Erythroblast (primary cell): ENCODE results near the gene OPRL1.

Experiments
- DNase-seq, 2 experiments: peaks; one replicate each; lab custom pipeline; 2025; lab: John Stamatoyannopoulos, UW
- GATA1 ChIP-seq: IDR thresholded peaks from 2 replicates; pipeline ENCODE4 v1.6.1; 2011; ENCODE audit warnings: low read depth, mild to moderate bottlenecking, control low read depth, low read length, moderate library complexity
- POLR2A ChIP-seq: IDR thresholded peaks from 2 replicates; pipeline ENCODE4 v1.6.1; 2011; ENCODE audit warnings: mild to moderate bottlenecking, low read length

OPRL1 gene

DNA sequence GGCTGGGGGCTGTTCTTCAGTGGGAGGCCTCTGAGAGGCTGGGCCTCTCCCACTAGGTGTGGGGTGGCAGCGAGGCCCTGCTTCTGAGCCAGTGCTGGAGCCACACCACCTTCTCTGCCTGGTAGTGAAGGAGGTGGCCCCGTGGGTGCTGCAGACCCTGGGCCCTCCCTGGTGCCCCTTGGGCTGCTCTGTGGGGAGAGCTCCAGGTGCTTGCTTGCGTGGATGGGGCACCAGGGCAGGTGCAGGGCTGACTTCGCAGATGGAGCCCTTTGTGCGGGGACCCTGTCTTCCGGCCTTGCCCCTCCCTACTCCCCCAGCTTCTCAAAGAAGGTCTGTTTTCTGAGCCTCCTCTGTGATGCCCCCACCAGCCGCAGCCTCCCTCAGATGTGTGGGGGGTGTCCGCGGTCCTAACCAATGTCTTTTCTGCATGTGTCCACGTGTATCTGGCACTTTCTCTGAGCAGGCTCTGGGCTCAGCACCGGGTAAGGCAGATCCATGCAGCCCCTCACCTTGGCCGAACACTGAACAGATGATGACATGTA, 67.1 kb downstream of the OPRL1 start:
- TF ChIP-seq POLR2A (no peak), GATA1 (no peak)
- no peak for DNase-seq

DNA sequence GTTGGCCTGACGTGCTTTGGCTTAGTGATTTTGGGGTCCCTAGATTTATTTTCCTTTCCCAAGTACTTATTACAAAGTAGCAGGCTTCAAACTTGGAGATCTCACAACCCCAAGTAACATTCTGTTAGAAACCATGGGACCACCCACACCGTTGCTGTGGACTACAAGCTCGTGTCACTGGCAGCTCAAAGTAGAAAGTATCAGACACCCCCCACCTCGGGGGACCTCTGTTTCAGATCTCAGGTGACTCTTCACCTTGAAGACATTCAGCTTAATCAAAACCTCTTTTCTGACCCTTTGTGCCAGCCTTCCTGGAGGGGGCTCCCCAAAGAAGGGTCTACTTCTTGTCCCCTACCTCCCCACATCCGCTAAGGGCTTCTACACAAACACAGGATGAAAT, 68.7 kb downstream of the OPRL1 start:
- no peak for DNase-seq
- TF ChIP-seq POLR2A, result no peak
- TF ChIP-seq GATA1, result no peak

DNA sequence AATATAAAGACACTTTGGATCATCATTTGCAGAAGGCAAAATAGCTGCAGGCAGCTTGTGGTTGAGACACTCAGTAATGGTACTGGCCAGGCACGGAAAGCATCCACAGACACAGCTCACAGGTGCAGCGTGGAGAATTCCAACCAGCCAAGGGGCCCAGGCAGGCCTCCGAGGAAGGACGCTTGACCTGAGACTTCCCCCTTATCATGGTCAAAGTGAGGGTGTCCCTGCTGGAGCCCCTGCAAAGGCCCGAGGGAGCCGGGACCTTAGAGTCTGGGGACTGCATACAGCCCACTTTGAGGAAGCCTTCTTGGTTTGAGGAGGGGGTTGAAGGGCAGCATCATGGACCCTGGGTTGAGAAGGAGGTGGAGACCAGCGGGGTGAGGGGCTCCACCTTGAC, 69.3 kb downstream of the OPRL1 start:
- no peak for DNase-seq
- no peak for TF ChIP-seq GATA1
- TF ChIP-seq POLR2A, result no peak

DNA sequence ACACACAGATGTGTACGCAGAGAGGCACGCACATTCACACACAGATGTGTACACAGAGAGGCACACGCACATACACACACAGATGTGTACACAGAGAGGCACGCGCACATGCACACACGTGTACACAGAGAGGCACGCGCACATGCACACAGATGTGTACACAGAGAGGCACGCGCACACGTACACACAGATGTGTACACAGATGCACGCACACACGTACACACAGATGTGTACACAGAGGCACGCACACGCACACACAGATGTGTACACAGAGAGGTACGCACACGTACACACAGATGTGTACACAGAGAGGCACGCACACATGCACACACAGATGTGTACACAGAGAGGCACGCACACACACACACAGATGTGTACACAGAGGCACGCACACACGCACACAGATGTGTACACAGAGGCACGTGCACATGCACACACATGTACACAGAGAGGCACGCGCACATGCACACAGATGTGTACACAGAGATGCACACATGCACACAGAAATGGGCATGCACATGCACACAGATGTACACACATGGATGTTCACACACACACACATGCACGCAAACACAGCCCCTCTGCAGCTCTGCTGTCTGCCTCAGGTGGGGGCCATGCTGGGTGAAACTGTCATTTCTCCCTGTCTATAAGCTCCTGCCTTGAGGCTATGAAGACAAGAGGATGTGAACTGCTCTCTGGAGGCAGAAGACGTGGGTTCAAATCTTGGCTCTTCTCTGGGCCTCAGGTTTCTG, 70.1 kb downstream of the OPRL1 start:
- TF ChIP-seq POLR2A (no peak), GATA1 (no peak)
- no peak for DNase-seq
